CD8-positive, alpha-beta memory T cell (primary cell): Measurements from ENCODE around the gene SOX4. TPM values are rescaled to one million over a fixed set of nuclear protein-coding genes. Genes with fewer than 3 reads are reported as not detected.
"Not testable (repeated sequence)": the region's sequence is repeated elsewhere in the genome, so short reads cannot be mapped to it uniquely, and the experiment has no call there.

Experiments
- CTCF ChIA-PET: fragments of 350-600 bp; sonication (Branson Sonifier 250); formaldehyde crosslinking; loops from one replicate; lab custom pipeline; 2021; ENCODE audit warnings: antibody characterized with exemption; lab: Charles Lee
- POLR2A ChIA-PET: fragments of 350-600 bp; sonication (Branson Sonifier 250); formaldehyde crosslinking; loops from one replicate; lab custom pipeline; 2021; ENCODE audit warnings: antibody characterized with exemption; lab: Charles Lee
- DNase-seq, 5 donors: peaks; one replicate each; pipeline versions ENCODE4 v3.0.0 to v3.0.0-alpha.2; 2020 to 2022; ENCODE audit warnings: mixed read lengths in 1 of 5
- H3K27ac ChIP-seq: one replicate; pipeline ENCODE4 v1.7.0; 2013; ENCODE audit warnings: low read depth, mild to moderate bottlenecking, low read length, moderate library complexity
- H3K27me3 ChIP-seq: 2 replicates; pipeline ENCODE4 v1.7.0; 2013; ENCODE audit warnings: low read length, mild to moderate bottlenecking; ENCODE audit not compliant: insufficient read depth, poor library complexity, severe bottlenecking
- H3K36me3 ChIP-seq: 2 replicates; pipeline ENCODE4 v1.7.0; 2013; ENCODE audit warnings: mild to moderate bottlenecking, low read length, moderate library complexity; ENCODE audit not compliant: insufficient read depth
- H3K4me1 ChIP-seq: 2 replicates; pipeline ENCODE4 v1.7.0; 2013; ENCODE audit warnings: mild to moderate bottlenecking, low read length, moderate library complexity; ENCODE audit not compliant: insufficient read depth
- H3K4me3 ChIP-seq: 2 replicates; pipeline ENCODE4 v1.7.0; 2013; ENCODE audit warnings: mild to moderate bottlenecking, low read length
- H3K9me3 ChIP-seq: 2 replicates; pipeline ENCODE4 v1.7.0; 2013; ENCODE audit warnings: mild to moderate bottlenecking, low read length
- H3K27ac Mint-ChIP-seq, 8 donors: one replicate each; pipeline ENCODE4 v1.8.0; 2020 to 2021; ENCODE audit warnings: mixed read lengths in 8 of 8, mild to moderate bottlenecking in 6 of 8, inconsistent platforms in 3 of 8, moderate library complexity in 3 of 8
- H3K27me3 Mint-ChIP-seq, 2 donors: one replicate each; pipeline ENCODE4 v1.8.0; 2020 to 2021; ENCODE audit warnings: mixed read lengths in 2 of 2, mild to moderate bottlenecking in 1 of 2, moderate library complexity in 1 of 2
- H3K36me3 Mint-ChIP-seq, 3 donors: one replicate each; pipeline ENCODE4 v1.8.0; 2020 to 2021; ENCODE audit warnings: mixed read lengths in 3 of 3, inconsistent platforms in 1 of 3, mild to moderate bottlenecking in 1 of 3
- H3K4me1 Mint-ChIP-seq, 3 donors: one replicate each; pipeline ENCODE4 v1.8.0; 2020 to 2021; ENCODE audit warnings: mixed read lengths in 3 of 3, inconsistent platforms in 1 of 3, mild to moderate bottlenecking in 1 of 3
- H3K4me3 Mint-ChIP-seq, 7 donors: one replicate each; pipeline ENCODE4 v1.8.0; 2020 to 2021; ENCODE audit warnings: mixed read lengths in 7 of 7, mild to moderate bottlenecking in 6 of 7, moderate library complexity in 4 of 7, inconsistent platforms in 2 of 7
- H3K9me3 Mint-ChIP-seq, 5 donors: one replicate each; pipeline ENCODE4 v1.8.0; 2020 to 2022; ENCODE audit warnings: mixed read lengths in 5 of 5, mild to moderate bottlenecking in 3 of 5, moderate library complexity in 2 of 5, inconsistent platforms in 1 of 5
- polyA plus RNA-seq: library from polyadenylated mRNA; unstranded; fragments of 300-500 nt; fragmentation: Illumina TruSeq; gene quantifications from one replicate; pipeline ENCODE4 v1.2.3, GENCODE V29; 2021
- total RNA-seq, 2 experiments: library from RNA; stranded (reverse); gene quantifications; one replicate each; pipeline ENCODE4 v1.2.3, GENCODE V29; 2021

SOX4 gene
- total RNA-seq (under 1 TPM; 0.60 to 0.66 TPM), polyA plus RNA-seq (0.37 TPM)

DNA sequence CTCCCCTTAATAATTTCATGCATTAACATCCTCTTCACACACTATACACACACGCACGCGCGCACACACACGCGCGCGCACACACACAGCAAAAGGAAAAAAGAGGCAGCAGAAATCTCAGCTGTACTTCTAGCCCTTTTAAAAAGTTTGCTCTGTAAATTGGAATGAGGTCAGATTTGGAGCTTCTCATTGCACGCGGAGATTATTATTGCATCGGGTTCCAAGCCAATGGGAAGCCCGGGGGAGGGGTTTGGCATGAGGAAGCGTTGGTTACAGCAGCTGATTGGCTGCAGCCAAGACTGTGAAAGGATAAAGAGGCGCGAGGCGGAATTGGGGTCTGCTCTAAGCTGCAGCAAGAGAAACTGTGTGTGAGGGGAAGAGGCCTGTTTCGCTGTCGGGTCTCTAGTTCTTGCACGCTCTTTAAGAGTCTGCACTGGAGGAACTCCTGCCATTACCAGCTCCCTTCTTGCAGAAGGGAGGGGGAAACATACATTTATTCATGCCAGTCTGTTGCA lies at the start of gene SOX4:
SOX4 (plus strand) TSS at position 340 of the 515 bp plus-strand sequence. CDS start 784 bp downstream, outside the sequence.
- Histone ChIP-seq H3K27me3 (peaks cover 47% of the 10 kb centered on the region), H3K36me3 (no peaks in the 10 kb centered on the region), H3K4me1 (peaks cover 31% of the 10 kb centered on the region), H3K9me3 (no peaks in the 10 kb centered on the region), H3K4me3 (peak within 1 kb of the TSS; percentile 44), H3K27ac (no peak within 1 kb of the TSS)
- ChIA-PET CTCF (interaction anchor here (1.2 to 5.4 kb wide), 4 partner anchors 11 to 1032 kb away, joined by 3 to 22 read pairs (median 4); no protein-coding TSS in a partner anchor), POLR2A (interaction anchor here (0.5 kb wide), 1 partner anchor 757 kb away, joined by 3 read pairs; no protein-coding TSS in a partner anchor)
- Mint-ChIP-seq H3K27me3 (peaks cover 22 to 45% of the 10 kb centered on the region in 2 donors), H3K27ac (peak within 1 kb of the TSS in 4 of 8 donors; percentile 52 to 84 (median 67)), H3K36me3 (peaks cover 0 to 2% (median 0%) of the 10 kb centered on the region in 3 donors), H3K9me3 (peaks cover 0 to 16% (median 2%) of the 10 kb centered on the region in 5 donors), H3K4me3 (peak within 1 kb of the TSS in 4 of 7 donors; percentile 86 to 89 (median 88)), H3K4me1 (peaks cover 21 to 31% (median 24%) of the 10 kb centered on the region in 3 donors)
- peak; percentile 12 to 81 (median 64) for DNase-seq

DNA sequence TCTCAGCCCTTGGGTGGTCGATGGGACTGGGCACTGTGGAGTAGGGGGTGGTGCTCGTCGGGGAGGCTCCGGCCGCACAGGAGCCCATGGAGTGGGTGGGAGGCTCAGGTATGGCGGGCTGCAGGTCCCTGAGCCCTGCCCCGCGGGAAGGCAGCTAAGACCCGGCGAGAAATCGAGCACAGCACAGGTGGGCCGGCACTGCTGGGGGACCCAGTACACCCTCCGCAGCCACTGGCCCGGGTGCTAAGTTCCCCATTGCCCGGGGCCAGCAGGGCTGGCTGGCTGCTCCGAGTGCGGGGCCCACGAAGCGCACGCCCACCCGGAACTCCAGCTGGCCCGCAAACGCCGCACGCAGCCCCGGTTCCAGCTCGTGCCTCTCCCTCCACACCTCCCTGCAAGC lies 41.3 kb upstream of the SOX4 start:
- H3K27ac ChIP-seq, CTCF ChIA-PET, H3K27ac Mint-ChIP-seq, H3K4me3 ChIP-seq, H3K36me3 Mint-ChIP-seq, H3K36me3 ChIP-seq, H3K9me3 ChIP-seq, H3K27me3 Mint-ChIP-seq, DNase-seq, H3K4me3 Mint-ChIP-seq, H3K4me1 ChIP-seq, POLR2A ChIA-PET, H3K4me1 Mint-ChIP-seq, H3K27me3 ChIP-seq: not testable (repeated sequence)
- peaks cover 8 to 10% (median 9%) of the 10 kb centered on the region in 5 donors for H3K9me3 Mint-ChIP-seq

- Mint-ChIP-seq H3K36me3 (no peaks in the 10 kb centered on the region), H3K27ac (no peak overlapping the region), H3K4me3 (no peak overlapping the region), H3K9me3 (peaks cover 2 to 6% (median 4%) of the 10 kb centered on the region in 5 donors), H3K4me1 (no peaks in the 10 kb centered on the region), H3K27me3 (peaks cover 0 to 9% of the 10 kb centered on the region in 2 donors)
- no peak overlapping the region for H3K4me3 ChIP-seq
- H3K4me1 ChIP-seq, result no peaks in the 10 kb centered on the region
- CTCF ChIA-PET, result no interaction called here
- H3K36me3 ChIP-seq, result no peaks in the 10 kb centered on the region
- no peaks in the 10 kb centered on the region for H3K9me3 ChIP-seq
- H3K27me3 ChIP-seq, result no peaks in the 10 kb centered on the region
- H3K27ac ChIP-seq, result no peak overlapping the region
- DNase-seq, result no peak
- POLR2A ChIA-PET, result no interaction called here
Measured at GRCh38 chr6:21554286-21554685, 39.3 kb upstream of the SOX4 start.

- ChIA-PET POLR2A (no interaction called here), CTCF (no interaction called here)
- Histone ChIP-seq H3K27me3 (no peaks in the 10 kb centered on the region), H3K36me3 (no peaks in the 10 kb centered on the region), H3K27ac (no peak overlapping the region), H3K9me3 (no peaks in the 10 kb centered on the region), H3K4me1 (no peaks in the 10 kb centered on the region), H3K4me3 (no peak overlapping the region)
- Mint-ChIP-seq H3K36me3 (no peaks in the 10 kb centered on the region), H3K27me3 (peaks cover 0 to 9% of the 10 kb centered on the region in 2 donors), H3K4me3 (no peak overlapping the region), H3K4me1 (no peaks in the 10 kb centered on the region), H3K27ac (no peak overlapping the region), H3K9me3 (peaks cover 0 to 3% (median 0%) of the 10 kb centered on the region in 5 donors)
- DNase-seq, result no peak
Measured at GRCh38 chr6:21555197-21555596, 38.4 kb upstream of the SOX4 start.

DNA sequence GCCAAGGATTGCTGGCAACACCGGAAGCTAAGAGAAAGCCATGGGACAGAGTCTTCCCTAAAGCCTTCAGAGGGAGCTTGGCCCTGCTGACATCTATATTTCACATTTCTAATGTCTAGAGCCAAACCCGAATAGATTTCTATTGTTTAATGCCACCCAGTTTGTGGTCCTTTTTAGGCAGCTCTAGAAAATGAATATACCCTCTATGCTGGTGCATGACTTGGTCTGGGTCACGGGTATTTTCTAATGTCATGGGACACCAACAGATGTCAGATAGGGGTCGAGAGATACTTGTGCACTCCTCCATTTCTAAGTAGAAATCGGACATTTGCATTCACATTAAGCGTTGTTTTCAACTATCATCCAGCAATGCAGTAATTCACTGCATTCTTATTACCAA lies 37.0 kb upstream of the SOX4 start:
- H3K27me3 Mint-ChIP-seq, result peaks cover 0 to 9% of the 10 kb centered on the region in 2 donors
- no peak overlapping the region for H3K27ac Mint-ChIP-seq
- Histone ChIP-seq H3K36me3 (no peaks in the 10 kb centered on the region), H3K4me1 (no peaks in the 10 kb centered on the region), H3K9me3 (no peaks in the 10 kb centered on the region), H3K27ac (no peak overlapping the region), H3K27me3 (no peaks in the 10 kb centered on the region), H3K4me3 (no peak overlapping the region)
- POLR2A ChIA-PET, result no interaction called here
- no peak for DNase-seq
- H3K4me1 Mint-ChIP-seq, result no peaks in the 10 kb centered on the region
- H3K4me3 Mint-ChIP-seq, result no peak overlapping the region
- no peaks in the 10 kb centered on the region for H3K36me3 Mint-ChIP-seq
- CTCF ChIA-PET, result no interaction called here
- H3K9me3 Mint-ChIP-seq, result no peaks in the 10 kb centered on the region

- Histone ChIP-seq H3K4me1 (no peaks in the 10 kb centered on the region), H3K27ac (no peak overlapping the region), H3K27me3 (no peaks in the 10 kb centered on the region), H3K9me3 (no peaks in the 10 kb centered on the region), H3K36me3 (no peaks in the 10 kb centered on the region), H3K4me3 (no peak overlapping the region)
- POLR2A ChIA-PET, result no interaction called here
- no peaks in the 10 kb centered on the region for H3K9me3 Mint-ChIP-seq
- H3K4me1 Mint-ChIP-seq, result no peaks in the 10 kb centered on the region
- DNase-seq, result no peak
- H3K4me3 Mint-ChIP-seq, result no peak overlapping the region
- H3K36me3 Mint-ChIP-seq, result no peaks in the 10 kb centered on the region
- H3K27ac Mint-ChIP-seq, result no peak overlapping the region
- CTCF ChIA-PET, result no interaction called here
- H3K27me3 Mint-ChIP-seq, result peaks cover 0 to 9% of the 10 kb centered on the region in 2 donors
Measured at GRCh38 chr6:21556968-21557721, 36.4 kb upstream of the SOX4 start.

- Histone ChIP-seq H3K4me3 (no peak overlapping the region), H3K36me3 (no peaks in the 10 kb centered on the region), H3K9me3 (no peaks in the 10 kb centered on the region), H3K4me1 (no peaks in the 10 kb centered on the region), H3K27ac (no peak overlapping the region), H3K27me3 (no peaks in the 10 kb centered on the region)
- no peaks in the 10 kb centered on the region for H3K4me1 Mint-ChIP-seq
- ChIA-PET CTCF (no interaction called here), POLR2A (no interaction called here)
- DNase-seq, result no peak
- H3K36me3 Mint-ChIP-seq, result no peaks in the 10 kb centered on the region
- H3K9me3 Mint-ChIP-seq, result no peaks in the 10 kb centered on the region
- peaks cover 0 to under 1% of the 10 kb centered on the region in 2 donors for H3K27me3 Mint-ChIP-seq
- H3K27ac Mint-ChIP-seq, result no peak overlapping the region
- H3K4me3 Mint-ChIP-seq, result no peak overlapping the region
Measured at GRCh38 chr6:21559238-21559637, 34.3 kb upstream of the SOX4 start.

DNA sequence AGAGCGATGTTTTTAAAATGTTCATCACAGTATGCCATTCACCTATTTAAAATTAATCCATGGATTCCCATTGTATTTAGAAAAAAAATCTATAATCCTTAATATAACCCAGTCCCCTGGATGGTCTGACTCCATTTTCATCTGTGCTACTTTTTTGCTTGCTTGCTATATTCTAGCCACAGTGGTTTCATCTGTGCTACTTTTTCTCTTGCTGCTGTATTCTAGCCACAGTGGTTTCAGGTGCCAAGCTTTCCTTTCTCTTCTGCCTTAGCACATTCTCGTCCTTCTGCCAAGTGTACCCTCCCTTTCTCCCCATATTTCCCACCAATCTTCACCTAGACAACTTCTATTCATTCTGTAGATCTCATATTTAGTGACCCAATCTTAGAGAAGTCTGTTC lies 33.3 kb upstream of the SOX4 start:
- Histone ChIP-seq H3K4me3 (no peak overlapping the region), H3K9me3 (no peaks in the 10 kb centered on the region), H3K36me3 (no peaks in the 10 kb centered on the region), H3K27ac (no peak overlapping the region), H3K4me1 (no peaks in the 10 kb centered on the region), H3K27me3 (no peaks in the 10 kb centered on the region)
- Mint-ChIP-seq H3K27me3 (no peaks in the 10 kb centered on the region), H3K4me3 (no peak overlapping the region), H3K27ac (no peak overlapping the region), H3K9me3 (no peaks in the 10 kb centered on the region), H3K4me1 (no peaks in the 10 kb centered on the region), H3K36me3 (no peaks in the 10 kb centered on the region)
- no peak for DNase-seq
- ChIA-PET POLR2A (no interaction called here), CTCF (no interaction called here)
